ENCODE results near the gene RPS6KA2. TPM values are rescaled to one million over a fixed set of nuclear protein-coding genes. Genes with fewer than 3 reads are reported as not detected.

RPS6KA2 gene
- total RNA-seq, 4 donors from 2014 or later, result 64.9 to 101 (median 81.6) TPM

DNA sequence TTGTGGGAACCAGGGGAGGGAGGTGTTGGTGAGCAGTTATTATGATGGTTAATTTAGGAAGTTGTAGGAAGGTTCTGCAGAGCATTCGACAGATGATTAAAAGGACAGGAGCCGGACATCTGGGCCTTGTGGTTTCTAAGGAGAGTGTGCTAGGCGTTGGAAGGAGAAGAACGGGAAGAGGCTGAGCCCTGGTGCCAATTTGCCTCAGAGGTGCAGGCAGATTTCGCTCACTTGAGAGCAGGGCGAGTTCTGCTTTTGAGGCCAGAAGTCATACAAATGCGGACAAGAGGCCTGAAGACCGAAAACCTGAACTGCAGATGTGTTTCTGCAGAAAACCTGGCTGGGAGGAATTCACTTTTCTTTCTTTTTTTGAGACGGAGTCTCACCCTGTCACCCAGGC lies 30.5 kb upstream of the RPS6KA2 start:
- Histone ChIP-seq H3K27me3 (no peaks in the 10 kb centered on the region), H3K36me3 (no peaks in the 10 kb centered on the region), H3K27ac (no peak overlapping the region), H3K4me1 (peaks cover 0 to 15% of the 10 kb centered on the region in 2 donors), H3K4me3 (replicated peaks in 1 of 3) (no peak overlapping the region), H3K9me3 (no peaks in the 10 kb centered on the region)
- WGBS, 2 donors, result 90 to 95% methylated on average over 9 of the region's 9 CpGs
- TF ChIP-seq POLR2A (IDR thresholded peaks at IDR 0.05), result no peak
- TF ChIP-seq, protein P1, sequence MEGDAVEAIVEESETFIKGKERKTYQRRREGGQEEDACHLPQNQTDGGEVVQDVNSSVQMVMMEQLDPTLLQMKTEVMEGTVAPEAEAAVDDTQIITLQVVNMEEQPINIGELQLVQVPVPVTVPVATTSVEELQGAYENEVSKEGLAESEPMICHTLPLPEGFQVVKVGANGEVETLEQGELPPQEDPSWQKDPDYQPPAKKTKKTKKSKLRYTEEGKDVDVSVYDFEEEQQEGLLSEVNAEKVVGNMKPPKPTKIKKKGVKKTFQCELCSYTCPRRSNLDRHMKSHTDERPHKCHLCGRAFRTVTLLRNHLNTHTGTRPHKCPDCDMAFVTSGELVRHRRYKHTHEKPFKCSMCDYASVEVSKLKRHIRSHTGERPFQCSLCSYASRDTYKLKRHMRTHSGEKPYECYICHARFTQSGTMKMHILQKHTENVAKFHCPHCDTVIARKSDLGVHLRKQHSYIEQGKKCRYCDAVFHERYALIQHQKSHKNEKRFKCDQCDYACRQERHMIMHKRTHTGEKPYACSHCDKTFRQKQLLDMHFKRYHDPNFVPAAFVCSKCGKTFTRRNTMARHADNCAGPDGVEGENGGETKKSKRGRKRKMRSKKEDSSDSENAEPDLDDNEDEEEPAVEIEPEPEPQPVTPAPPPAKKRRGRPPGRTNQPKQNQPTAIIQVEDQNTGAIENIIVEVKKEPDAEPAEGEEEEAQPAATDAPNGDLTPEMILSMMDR (IDR thresholded peaks at IDR 0.05), result no peak
- intact Hi-C loops (cut with DNase I), result no loop called here
- DNase-seq, result no peak

DNA sequence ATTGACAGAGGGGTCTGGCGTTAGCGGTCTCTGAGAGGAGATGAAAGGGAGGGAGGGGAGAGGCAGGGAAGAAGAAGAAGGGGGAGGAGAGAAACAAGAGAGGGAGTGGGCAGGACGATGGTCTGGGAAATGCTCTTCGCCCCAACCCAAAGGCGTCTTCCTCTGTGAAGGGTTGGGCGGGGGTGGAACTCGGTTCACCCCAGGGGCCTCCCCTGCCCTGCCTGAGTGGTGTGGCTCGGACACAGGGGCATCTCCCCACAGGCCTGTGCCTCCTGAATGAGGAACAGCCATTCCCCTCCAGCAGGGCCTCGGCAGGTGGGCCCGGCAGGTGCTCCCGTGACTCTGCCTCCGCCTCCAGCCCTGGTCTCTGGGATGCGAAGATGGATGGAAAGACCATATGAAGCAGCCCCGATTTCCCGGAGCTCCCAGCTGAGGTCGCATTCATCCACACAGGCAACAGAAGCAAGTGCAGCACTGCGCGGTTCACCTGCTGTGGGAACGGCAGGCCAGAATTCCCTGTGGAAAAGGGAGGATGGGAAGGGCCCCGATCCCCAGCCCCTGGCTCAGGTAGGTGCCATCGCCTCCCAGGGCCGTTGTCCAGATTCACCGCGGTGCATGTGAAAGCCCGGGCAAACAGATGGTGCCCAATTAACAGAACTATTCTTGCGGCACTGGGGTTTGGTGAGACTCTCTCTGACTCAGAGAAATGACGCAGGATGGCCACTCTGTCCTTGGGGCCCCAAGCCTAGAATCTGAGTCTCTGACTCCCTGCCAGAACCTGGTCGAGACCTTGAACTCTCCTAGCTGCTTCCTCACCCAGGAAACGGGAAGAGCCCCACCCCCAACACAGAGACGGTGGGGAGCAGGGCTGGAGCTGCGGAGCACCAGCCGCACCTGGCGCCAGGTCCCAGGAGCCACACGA lies 29.4 kb upstream of the RPS6KA2 start:
- 24 to 26% methylated on average over 24 to 33 of the region's 34 CpGs for WGBS, 2 donors
- H3K27me3 ChIP-seq, result no peaks in the 10 kb centered on the region
- no peaks in the 10 kb centered on the region for H3K9me3 ChIP-seq
- H3K4me1 ChIP-seq, result peaks cover 0 to 15% of the 10 kb centered on the region in 2 donors
- H3K27ac ChIP-seq, result no peak overlapping the region
- no peak overlapping the region for H3K4me3 ChIP-seq (replicated peaks in 1 of 3)
- DNase-seq, result no peak
- no peak for TF ChIP-seq POLR2A (IDR thresholded peaks at IDR 0.05)
- TF ChIP-seq, protein P1 (IDR thresholded peaks at IDR 0.05), result no peak
- no peaks in the 10 kb centered on the region for H3K36me3 ChIP-seq
- intact Hi-C loops (cut with DNase I), result no loop called here

DNA sequence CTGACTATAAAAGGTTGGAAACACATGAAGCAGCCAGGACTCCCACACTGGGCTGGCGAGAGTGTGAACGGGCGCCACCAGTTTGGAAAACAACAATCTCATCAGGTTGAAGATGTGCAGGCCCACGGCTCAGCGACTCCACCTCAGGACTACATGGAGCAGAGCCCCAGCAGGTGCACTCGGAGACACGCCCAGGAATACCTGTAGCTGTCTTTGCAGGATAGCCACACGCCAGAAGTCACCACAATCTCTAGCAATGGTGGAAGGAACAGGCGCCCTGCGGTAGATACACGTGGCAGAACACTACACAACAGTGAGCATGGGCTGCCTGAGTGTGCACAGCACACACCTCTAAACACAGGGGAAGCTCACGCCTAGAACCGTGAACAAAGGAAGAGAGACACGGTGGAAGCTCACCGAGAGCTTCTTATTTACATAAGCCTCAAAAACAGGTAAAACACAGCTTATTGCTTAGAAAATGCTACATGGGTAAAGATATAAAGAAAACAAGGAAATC lies 28.7 kb upstream of the RPS6KA2 start:
- H3K4me3 ChIP-seq (replicated peaks in 1 of 3), result no peak overlapping the region
- H3K4me1 ChIP-seq, result peaks cover 0 to 15% of the 10 kb centered on the region in 2 donors
- H3K27ac ChIP-seq, result no peak overlapping the region
- H3K9me3 ChIP-seq, result no peaks in the 10 kb centered on the region
- DNase-seq, result no peak
- 57 to 59% methylated on average over 13 to 15 of the region's 15 CpGs for WGBS, 2 donors
- TF ChIP-seq POLR2A (IDR thresholded peaks at IDR 0.05), result no peak
- TF ChIP-seq, protein P1 (IDR thresholded peaks at IDR 0.05), result no peak
- H3K27me3 ChIP-seq, result no peaks in the 10 kb centered on the region
- H3K36me3 ChIP-seq, result no peaks in the 10 kb centered on the region
- intact Hi-C loops (cut with DNase I), result no loop called here

DNA sequence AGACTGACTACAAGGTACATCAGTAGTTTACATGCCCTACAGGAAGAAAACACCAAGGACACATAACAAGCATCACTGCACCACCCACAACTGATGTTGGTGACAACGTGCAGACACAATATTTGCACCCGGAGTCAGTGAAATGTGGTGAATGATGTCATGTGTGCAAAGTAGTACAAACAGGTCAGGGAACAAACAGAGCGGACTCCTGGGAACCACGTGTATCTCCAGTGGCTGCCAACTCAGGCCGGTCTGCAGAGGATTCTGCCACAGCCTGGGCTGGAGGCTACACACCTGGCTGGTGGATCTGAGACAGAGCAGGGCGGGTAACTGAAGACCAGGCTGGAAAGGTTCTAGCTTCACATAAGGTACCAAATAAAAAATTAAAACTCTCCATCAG lies 28.2 kb upstream of the RPS6KA2 start:
- Histone ChIP-seq H3K4me1 (peaks cover 0 to 15% of the 10 kb centered on the region in 2 donors), H3K27me3 (no peaks in the 10 kb centered on the region), H3K36me3 (no peaks in the 10 kb centered on the region), H3K9me3 (no peaks in the 10 kb centered on the region), H3K4me3 (replicated peaks in 1 of 3) (no peak overlapping the region), H3K27ac (no peak overlapping the region)
- intact Hi-C loops (cut with DNase I), result no loop called here
- DNase-seq, result no peak
- 72 to 77% methylated on average over 6 of the region's 6 CpGs for WGBS, 2 donors
- TF ChIP-seq POLR2A (IDR thresholded peaks at IDR 0.05), result no peak
- TF ChIP-seq, protein P1 (IDR thresholded peaks at IDR 0.05), result no peak

DNA sequence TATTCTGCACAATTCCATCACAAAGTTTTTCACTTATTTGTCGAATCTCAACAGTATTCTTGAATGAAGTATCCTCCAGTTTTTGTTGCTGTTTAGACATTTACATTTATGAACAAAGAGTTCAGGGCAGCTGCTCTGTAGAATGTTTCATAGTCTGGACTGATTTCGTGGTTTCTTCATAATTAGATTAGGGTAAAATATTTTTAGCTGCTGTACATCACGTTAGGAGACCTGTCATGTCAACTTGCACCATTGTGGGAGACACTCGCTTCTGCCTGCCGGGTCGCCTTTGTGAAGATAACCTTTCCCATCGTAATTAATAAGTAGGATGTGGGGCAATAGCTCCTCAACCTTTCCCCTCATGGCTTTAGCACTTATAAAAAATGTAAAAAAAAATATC lies 27.5 kb upstream of the RPS6KA2 start:
- no peak for TF ChIP-seq POLR2A (IDR thresholded peaks at IDR 0.05)
- TF ChIP-seq, protein P1 (IDR thresholded peaks at IDR 0.05), result no peak
- intact Hi-C loops (cut with DNase I), result no loop called here
- H3K4me3 ChIP-seq (replicated peaks in 1 of 3), result no peak overlapping the region
- no peak overlapping the region for H3K27ac ChIP-seq
- 85 to 86% methylated on average over 7 of the region's 7 CpGs for WGBS, 2 donors
- no peaks in the 10 kb centered on the region for H3K27me3 ChIP-seq
- H3K9me3 ChIP-seq, result no peaks in the 10 kb centered on the region
- H3K4me1 ChIP-seq, result peaks cover 0 to 15% of the 10 kb centered on the region in 2 donors
- no peaks in the 10 kb centered on the region for H3K36me3 ChIP-seq
- DNase-seq, result no peak
